ENCODE data around the gene RGS18.

GRCh38 chr1:192160196-192160595, 1.9 kb downstream of the RGS18 start:
- TF ChIP-seq RAD21 (IDR thresholded peaks at IDR 0.05; ENCODE audit: low read depth) (no peak), CEBPB (IDR thresholded peaks at IDR 0.05) (no peak), FOXM1 (IDR thresholded peaks at IDR 0.05; ENCODE audit: borderline replicate concordance, low read depth) (no peak), TAF1 (IDR thresholded peaks at IDR 0.05; ENCODE audit: low read depth) (no peak), EP300 (IDR thresholded peaks at IDR 0.05; ENCODE audit: borderline replicate concordance) (no peak), USF1 (IDR thresholded peaks at IDR 0.05) (no peak), REST (IDR thresholded peaks at IDR 0.05; ENCODE audit: low read depth) (no peak), TEAD4 (IDR thresholded peaks at IDR 0.05) (no peak), MAX (IDR thresholded peaks at IDR 0.05) (no peak), ZBTB7A (IDR thresholded peaks at IDR 0.05; ENCODE audit: low read depth) (no peak)
